Measurements from ENCODE around the gene CNOT6L.

CNOT6L gene

DNA sequence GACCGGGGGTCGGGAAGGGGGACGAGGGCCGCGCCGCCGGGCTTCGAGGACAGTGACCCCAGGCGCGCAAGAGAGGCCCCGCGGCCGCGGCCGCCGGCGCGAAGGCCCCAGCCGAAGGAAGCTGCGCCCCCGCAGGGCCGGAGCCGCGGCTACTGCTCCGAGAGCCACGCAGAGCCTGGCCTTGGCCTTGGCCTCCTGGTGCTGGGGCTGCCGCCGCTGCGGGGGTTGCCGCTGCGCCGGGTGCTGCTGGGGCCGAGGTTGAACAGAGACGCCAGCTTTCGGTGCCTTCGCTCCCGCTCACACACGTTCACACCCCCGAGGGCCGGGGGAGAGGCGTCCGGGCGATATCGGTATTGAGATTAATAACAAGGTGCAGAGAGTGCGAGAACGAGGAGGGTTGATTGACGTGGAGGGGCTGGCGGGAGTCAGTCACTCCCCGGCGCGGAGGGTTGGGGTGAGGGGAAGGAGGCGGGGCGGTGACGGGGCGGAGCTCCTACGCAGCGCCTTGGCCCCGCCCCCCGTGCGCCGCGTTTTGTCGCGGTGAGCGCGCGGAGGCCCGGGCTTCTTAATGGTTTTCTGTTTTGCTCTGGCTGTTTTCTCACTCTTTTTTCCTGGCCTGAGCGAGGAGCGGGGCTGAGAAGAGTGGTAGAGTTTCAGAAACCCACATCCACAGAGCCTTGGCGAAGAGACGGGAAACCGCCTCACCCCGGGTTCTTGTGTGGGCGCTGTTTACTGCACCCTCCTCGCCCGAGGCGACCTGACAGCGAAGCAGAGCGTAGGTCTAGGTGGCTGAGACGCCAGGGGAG, 878 bp upstream of the CNOT6L start:
- Histone ChIP-seq H3K27me3 (replicated peaks; ENCODE audit: control insufficient read depth, insufficient read depth, low read length) (no peaks in the 10 kb centered on the region), H3K36me3 (ENCODE audit: control insufficient read depth, insufficient read depth, low read length) (no peaks in the 10 kb centered on the region), H3K4me3 (replicated peaks; ENCODE audit: low read depth, low read length) (peak overlapping the region; percentile 97)
- TF ChIP-seq, protein P1, sequence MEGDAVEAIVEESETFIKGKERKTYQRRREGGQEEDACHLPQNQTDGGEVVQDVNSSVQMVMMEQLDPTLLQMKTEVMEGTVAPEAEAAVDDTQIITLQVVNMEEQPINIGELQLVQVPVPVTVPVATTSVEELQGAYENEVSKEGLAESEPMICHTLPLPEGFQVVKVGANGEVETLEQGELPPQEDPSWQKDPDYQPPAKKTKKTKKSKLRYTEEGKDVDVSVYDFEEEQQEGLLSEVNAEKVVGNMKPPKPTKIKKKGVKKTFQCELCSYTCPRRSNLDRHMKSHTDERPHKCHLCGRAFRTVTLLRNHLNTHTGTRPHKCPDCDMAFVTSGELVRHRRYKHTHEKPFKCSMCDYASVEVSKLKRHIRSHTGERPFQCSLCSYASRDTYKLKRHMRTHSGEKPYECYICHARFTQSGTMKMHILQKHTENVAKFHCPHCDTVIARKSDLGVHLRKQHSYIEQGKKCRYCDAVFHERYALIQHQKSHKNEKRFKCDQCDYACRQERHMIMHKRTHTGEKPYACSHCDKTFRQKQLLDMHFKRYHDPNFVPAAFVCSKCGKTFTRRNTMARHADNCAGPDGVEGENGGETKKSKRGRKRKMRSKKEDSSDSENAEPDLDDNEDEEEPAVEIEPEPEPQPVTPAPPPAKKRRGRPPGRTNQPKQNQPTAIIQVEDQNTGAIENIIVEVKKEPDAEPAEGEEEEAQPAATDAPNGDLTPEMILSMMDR (IDR thresholded peaks at IDR 0.05; ENCODE audit: insufficient read depth, low read length, poor library complexity, severe bottlenecking): no peak
- DNase-seq (ENCODE audit: extremely low read depth, insufficient read length): peak; percentile 92

DNA sequence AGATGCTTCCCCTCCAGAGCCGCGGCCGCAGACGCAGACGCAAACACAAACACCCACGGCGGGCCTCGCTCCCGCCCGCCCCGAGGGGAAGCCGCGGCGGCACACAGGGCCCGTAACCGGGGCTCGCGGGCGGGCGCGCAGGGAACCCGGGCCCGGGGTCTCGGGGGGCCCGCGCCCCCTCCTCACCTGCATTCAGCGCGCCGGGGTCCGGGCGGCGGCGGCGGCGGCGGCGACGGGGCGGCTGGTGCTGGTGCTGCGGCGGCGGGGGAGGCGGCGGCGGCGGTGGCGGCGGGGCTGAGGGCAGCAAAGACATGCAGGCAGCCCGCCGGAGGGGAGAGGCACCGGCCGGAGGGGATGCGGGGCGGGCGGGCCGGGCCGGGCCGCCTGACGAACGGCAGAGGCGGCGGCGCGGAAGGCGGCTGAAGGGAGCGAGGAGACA, 255 bp upstream of the CNOT6L start:
- peak overlapping the region; percentile 97 for H3K4me3 ChIP-seq (replicated peaks; ENCODE audit: low read depth, low read length)
- TF ChIP-seq, protein P1 (IDR thresholded peaks at IDR 0.05; ENCODE audit: insufficient read depth, low read length, poor library complexity, severe bottlenecking): no peak
- no peaks in the 10 kb centered on the region for H3K36me3 ChIP-seq (ENCODE audit: control insufficient read depth, insufficient read depth, low read length)
- no peak for DNase-seq (ENCODE audit: extremely low read depth, insufficient read length)
- no peaks in the 10 kb centered on the region for H3K27me3 ChIP-seq (replicated peaks; ENCODE audit: control insufficient read depth, insufficient read depth, low read length)

DNA sequence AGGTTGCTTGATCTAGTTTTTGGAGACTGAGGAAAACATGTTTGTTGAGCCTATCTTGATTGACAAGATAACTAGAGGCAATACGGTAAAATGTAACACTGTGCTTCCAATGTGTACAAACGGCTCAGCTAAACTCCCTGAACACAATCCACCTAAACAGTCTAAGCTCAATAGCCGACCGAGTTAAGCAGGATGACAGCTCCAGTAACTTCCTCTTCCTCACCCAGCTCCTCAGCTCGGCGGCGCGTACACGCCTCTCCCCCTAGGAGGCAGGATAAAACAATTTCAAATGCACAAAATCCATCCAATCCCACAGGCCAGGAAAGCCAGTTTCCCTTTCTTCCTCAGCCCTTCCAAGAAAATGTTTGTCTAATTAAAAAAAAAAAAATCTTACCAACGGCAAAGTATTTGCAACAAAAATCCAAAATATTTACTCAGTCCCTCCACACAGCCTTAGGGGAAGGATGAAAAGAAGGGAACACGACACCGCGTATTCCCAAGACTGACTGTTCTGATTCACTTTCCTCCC, 1.0 kb downstream of the CNOT6L start:
- DNase-seq (ENCODE audit: extremely low read depth, insufficient read length): no peak
- TF ChIP-seq, protein P1 (IDR thresholded peaks at IDR 0.05; ENCODE audit: insufficient read depth, low read length, poor library complexity, severe bottlenecking): peak; percentile 41

DNA sequence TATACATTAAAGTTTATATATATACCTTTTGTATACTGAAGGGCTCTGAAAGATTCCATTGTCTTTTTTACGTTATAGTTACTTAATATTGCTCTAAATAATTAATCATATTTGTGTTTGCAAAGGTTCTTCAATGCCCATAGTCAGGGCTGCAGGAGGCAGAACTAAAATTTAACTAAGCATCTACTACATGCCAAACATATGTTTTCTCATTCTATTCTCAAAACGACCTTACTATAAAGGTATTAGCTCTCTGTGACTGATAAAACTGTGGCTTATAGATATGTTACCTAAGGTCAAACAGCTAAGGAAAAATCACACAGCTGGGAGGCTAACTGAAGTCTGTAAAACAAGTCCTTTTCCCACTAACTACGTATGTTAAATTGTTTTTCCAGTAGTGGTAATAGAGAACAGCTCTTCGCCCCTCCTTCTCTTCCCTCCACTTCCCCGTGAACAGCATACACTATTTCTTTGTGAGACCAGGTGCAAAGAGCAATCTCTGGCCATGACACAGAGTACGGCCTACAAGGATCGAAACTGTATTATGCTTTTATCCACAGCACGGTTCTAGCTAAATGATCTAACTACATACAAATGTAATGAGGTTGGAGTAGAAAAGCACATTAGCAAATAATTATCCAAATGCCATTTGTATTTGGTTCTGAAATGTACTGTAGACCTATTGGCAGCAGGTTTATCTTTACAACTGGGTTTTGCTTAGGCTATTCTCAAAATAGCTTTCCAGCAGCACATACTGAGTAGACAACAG, 1.7 kb downstream of the CNOT6L start:
- DNase-seq (ENCODE audit: extremely low read depth, insufficient read length): no peak
- TF ChIP-seq, protein P1 (IDR thresholded peaks at IDR 0.05; ENCODE audit: insufficient read depth, low read length, poor library complexity, severe bottlenecking): no peak
- Histone ChIP-seq H3K36me3 (ENCODE audit: control insufficient read depth, insufficient read depth, low read length) (no peaks in the 10 kb centered on the region), H3K27me3 (replicated peaks; ENCODE audit: control insufficient read depth, insufficient read depth, low read length) (no peaks in the 10 kb centered on the region), H3K4me3 (replicated peaks; ENCODE audit: low read depth, low read length) (peak overlapping the region; percentile 97)

More for the DNA sequence above, 1.0 kb downstream of the CNOT6L start:
- Histone ChIP-seq H3K27me3 (replicated peaks; ENCODE audit: control insufficient read depth, insufficient read depth, low read length) (no peaks in the 10 kb centered on the region), H3K4me3 (replicated peaks; ENCODE audit: low read depth, low read length) (peak overlapping the region; percentile 97), H3K36me3 (ENCODE audit: control insufficient read depth, insufficient read depth, low read length) (no peaks in the 10 kb centered on the region)

DNA sequence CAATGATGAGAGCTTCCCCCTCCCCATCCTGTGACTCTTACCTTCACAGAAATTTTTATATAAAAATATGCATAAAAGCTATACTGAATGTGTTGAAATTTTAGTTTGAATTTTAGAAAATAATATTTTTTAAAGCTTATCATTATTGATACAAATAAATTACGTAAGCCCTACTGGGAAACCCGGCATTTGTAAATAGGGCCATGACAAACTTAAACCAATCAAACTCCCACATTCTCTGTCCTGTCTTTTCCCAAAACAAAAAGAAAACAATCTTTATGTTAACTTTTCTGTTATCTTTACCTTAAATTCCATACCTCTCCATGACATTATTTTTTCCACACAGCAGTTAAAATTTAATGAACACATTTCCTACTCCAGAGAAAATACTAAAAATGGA, 2.6 kb downstream of the CNOT6L start:
- no peak for DNase-seq (ENCODE audit: extremely low read depth, insufficient read length)
- no peak overlapping the region for H3K4me3 ChIP-seq (replicated peaks; ENCODE audit: low read depth, low read length)
- no peaks in the 10 kb centered on the region for H3K27me3 ChIP-seq (replicated peaks; ENCODE audit: control insufficient read depth, insufficient read depth, low read length)
- TF ChIP-seq, protein P1 (IDR thresholded peaks at IDR 0.05; ENCODE audit: insufficient read depth, low read length, poor library complexity, severe bottlenecking): no peak
- H3K36me3 ChIP-seq (ENCODE audit: control insufficient read depth, insufficient read depth, low read length): no peaks in the 10 kb centered on the region

Data from GM06990 (cell line).